Measurements from ENCODE around the gene ARID1B. TPM values are rescaled to one million over a fixed set of nuclear protein-coding genes. Genes with fewer than 3 reads are reported as not detected.

The ARID1B gene
- total RNA-seq, 4 donors from 2014 or later: 87.1 to 194 (median 115) TPM

DNA sequence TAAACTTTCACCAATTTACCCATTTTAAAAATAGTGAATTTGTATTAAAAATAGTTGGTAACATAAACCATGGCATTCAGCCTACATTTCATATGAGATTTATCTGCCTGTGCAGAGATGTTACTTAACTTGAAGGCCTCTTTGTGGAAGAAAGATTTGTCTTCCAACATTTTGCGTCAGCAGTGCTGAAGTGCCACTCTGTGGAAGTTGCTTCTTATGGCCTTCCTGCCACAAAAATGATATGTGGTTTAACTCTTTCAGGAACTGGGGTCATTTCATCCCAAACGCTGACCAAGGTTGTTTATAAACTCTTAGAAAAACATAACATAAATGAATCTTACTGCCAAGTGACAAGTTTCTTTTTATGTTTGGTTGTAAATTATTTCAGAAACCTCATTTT, 246.8 kb downstream of the ARID1B start:
- Histone ChIP-seq H3K27me3 (no peaks in the 10 kb centered on the region), H3K4me1 (peaks cover 7 to 38% (median 18%) of the 10 kb centered on the region in 4 donors), H3K4me3 (no peak overlapping the region), H3K27ac (peak overlapping the region in 3 of 4 donors; percentile 30 to 100 (median 98)), H3K36me3 (no peaks in the 10 kb centered on the region), H3K9me3 (no peaks in the 10 kb centered on the region)
- TF ChIP-seq, protein P1, sequence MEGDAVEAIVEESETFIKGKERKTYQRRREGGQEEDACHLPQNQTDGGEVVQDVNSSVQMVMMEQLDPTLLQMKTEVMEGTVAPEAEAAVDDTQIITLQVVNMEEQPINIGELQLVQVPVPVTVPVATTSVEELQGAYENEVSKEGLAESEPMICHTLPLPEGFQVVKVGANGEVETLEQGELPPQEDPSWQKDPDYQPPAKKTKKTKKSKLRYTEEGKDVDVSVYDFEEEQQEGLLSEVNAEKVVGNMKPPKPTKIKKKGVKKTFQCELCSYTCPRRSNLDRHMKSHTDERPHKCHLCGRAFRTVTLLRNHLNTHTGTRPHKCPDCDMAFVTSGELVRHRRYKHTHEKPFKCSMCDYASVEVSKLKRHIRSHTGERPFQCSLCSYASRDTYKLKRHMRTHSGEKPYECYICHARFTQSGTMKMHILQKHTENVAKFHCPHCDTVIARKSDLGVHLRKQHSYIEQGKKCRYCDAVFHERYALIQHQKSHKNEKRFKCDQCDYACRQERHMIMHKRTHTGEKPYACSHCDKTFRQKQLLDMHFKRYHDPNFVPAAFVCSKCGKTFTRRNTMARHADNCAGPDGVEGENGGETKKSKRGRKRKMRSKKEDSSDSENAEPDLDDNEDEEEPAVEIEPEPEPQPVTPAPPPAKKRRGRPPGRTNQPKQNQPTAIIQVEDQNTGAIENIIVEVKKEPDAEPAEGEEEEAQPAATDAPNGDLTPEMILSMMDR (IDR thresholded peaks at IDR 0.05): no peak
- no peak for TF ChIP-seq EP300 (IDR thresholded peaks at IDR 0.05; ENCODE audit: low read depth)
- peak in 2 of 3 donors; percentile 10 to 36 for TF ChIP-seq POLR2AphosphoS5 (IDR thresholded peaks at IDR 0.05)
- intact Hi-C loops (cut with DNase I; ENCODE audit: low total_unique reads): loop anchor here (5.0 to 10.0 kb wide), 2 partner anchors 247 to 339 kb away; partner anchors contain the start of gene ARID1B
- in situ Hi-C loops (cut with MboI; ENCODE audit: low pct_ligation_motif_present in 1 of 4, low pct_unique_long_range_greater_than_20kb in 1 of 4, low sequenced_read_pairs in 3 of 4): loop anchor here in 2 of 4 donors (10.0 to 25.0 kb wide), 2 partner anchors 239 to 337 kb away; no protein-coding TSS in a partner anchor
- 40 to 48% methylated on average over 2 of the region's 2 CpGs for WGBS, 2 donors (ENCODE audit: low coverage in 1 of 2)
- DNase-seq: no peak

DNA sequence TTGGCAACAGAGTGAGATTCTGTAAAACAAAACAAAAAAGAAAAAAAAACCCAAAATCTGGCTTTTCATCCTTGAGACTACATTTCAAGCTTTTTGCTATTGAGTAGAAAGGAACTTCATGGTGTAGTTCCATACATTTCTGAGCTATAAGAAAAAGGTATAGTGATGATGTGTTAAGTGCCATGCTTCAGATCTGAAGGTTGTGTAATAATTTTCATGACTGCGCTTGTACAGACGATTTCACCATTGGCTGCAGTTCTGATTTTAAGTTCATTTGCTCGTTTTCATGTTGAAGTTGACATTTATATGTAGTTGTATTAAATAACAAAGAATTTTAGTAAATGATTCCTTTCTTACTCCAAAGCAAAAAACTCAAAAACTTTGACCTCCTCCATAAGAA, 247.6 kb downstream of the ARID1B start:
- intact Hi-C loops (cut with DNase I; ENCODE audit: low total_unique reads) (loop anchor here (5.0 to 10.0 kb wide), 2 partner anchors 247 to 340 kb away; partner anchors contain the start of gene ARID1B), in situ Hi-C loops (cut with MboI; ENCODE audit: low pct_ligation_motif_present in 1 of 4, low pct_unique_long_range_greater_than_20kb in 1 of 4, low sequenced_read_pairs in 3 of 4) (loop anchor here in 2 of 4 donors (10.0 to 25.0 kb wide), 4 partner anchors 163 to 462 kb away; no protein-coding TSS in a partner anchor)
- H3K27ac ChIP-seq: peak overlapping the region in 2 of 4 donors; percentile 2 to 30
- no peaks in the 10 kb centered on the region for H3K27me3 ChIP-seq
- H3K9me3 ChIP-seq: no peaks in the 10 kb centered on the region
- no peak overlapping the region for H3K4me3 ChIP-seq
- peaks cover 7 to 35% (median 17%) of the 10 kb centered on the region in 4 donors for H3K4me1 ChIP-seq
- TF ChIP-seq POLR2A (IDR thresholded peaks at IDR 0.05) (no peak), EP300 (IDR thresholded peaks at IDR 0.05; ENCODE audit: low read depth) (no peak), POLR2AphosphoS5 (IDR thresholded peaks at IDR 0.05) (no peak)
- TF ChIP-seq, protein P1 (IDR thresholded peaks at IDR 0.05): no peak
- 86 to 88% methylated on average over 3 of the region's 3 CpGs for WGBS, 2 donors (ENCODE audit: low coverage in 1 of 2)
- no peaks in the 10 kb centered on the region for H3K36me3 ChIP-seq
- no peak for DNase-seq

DNA sequence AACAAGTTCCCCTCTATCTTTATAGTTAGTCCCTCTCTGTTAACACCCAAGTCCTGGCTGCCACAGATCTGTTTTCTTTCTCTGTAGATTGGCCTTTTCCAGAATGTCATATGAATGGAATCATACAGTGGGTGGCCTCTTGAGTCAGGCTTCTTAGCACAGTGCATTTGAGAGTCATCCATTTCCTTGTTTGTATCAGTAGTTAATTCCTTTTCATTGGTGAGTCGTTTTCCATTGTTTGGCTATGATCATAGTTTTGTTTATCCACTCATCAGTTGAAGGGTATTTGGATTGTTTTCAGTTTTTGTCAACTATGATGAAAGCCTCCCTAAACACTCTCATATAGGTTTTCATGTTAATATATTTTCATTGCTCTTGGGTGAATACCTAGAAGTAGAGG, 248.3 kb downstream of the ARID1B start:
- intact Hi-C loops (cut with DNase I; ENCODE audit: low total_unique reads) (loop anchor here (10.0 kb wide), 1 partner anchor 341 kb away; no protein-coding TSS in a partner anchor), in situ Hi-C loops (cut with MboI; ENCODE audit: low pct_ligation_motif_present in 1 of 4, low pct_unique_long_range_greater_than_20kb in 1 of 4, low sequenced_read_pairs in 3 of 4) (loop anchor here in 2 of 4 donors (10.0 to 25.0 kb wide), 3 partner anchors 162 to 463 kb away; no protein-coding TSS in a partner anchor)
- H3K27ac ChIP-seq: no peak overlapping the region

DNA sequence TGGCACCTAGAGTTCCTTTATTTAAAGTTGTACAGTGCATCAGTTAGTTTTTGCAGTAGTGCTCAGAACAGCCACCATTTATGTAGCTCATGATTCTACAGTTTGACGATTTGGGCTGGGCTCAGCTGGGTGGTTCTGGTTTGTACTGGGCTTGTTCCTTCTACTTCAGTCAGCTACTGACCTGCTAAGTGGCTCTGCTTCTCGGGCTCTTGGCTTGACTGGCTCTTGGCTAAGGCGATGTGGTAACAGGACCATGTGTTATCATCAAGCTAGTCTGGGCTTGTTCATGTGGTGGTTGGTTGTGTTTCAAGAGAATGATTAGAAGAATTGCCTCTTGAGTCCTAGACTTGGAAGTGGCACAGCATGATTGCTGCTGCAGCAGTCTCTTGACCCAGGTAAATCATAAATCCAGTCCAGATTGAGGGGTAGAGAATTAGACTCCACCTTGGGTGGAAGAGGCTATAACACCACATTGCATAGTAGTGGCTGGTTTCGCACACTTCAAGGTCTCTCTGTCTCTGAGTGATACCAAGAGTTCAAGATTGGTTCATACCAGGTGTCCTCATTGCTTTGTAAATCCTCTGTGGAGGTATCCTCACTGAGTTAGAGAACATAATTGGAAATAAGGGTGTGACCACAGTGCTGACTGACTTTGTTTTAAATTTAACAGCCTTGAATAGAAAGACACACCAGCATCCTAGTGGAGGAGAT, 253.0 kb downstream of the ARID1B start:
- Histone ChIP-seq H3K27ac (no peak overlapping the region), H3K9me3 (no peaks in the 10 kb centered on the region), H3K4me3 (no peak overlapping the region), H3K36me3 (no peaks in the 10 kb centered on the region), H3K27me3 (no peaks in the 10 kb centered on the region), H3K4me1 (peaks cover 4 to 23% (median 15%) of the 10 kb centered on the region in 4 donors)
- in situ Hi-C loops (cut with MboI; ENCODE audit: low pct_ligation_motif_present in 1 of 4, low pct_unique_long_range_greater_than_20kb in 1 of 4, low sequenced_read_pairs in 3 of 4): loop anchor here in 3 of 4 donors (10.0 to 25.0 kb wide), 4 partner anchors 157 to 468 kb away; no protein-coding TSS in a partner anchor
- TF ChIP-seq POLR2AphosphoS5 (IDR thresholded peaks at IDR 0.05) (no peak), POLR2A (IDR thresholded peaks at IDR 0.05) (no peak), EP300 (IDR thresholded peaks at IDR 0.05; ENCODE audit: low read depth) (no peak)
- TF ChIP-seq, protein P1 (IDR thresholded peaks at IDR 0.05): no peak
- WGBS, 2 donors (ENCODE audit: low coverage in 1 of 2): 88 to 97% methylated on average over 1 to 4 of the region's 4 CpGs
- intact Hi-C loops (cut with DNase I; ENCODE audit: low total_unique reads): loop anchor here (5.0 to 10.0 kb wide), 2 partner anchors 247 to 345 kb away; no protein-coding TSS in a partner anchor
- no peak for DNase-seq

More for the DNA sequence above, 248.3 kb downstream of the ARID1B start:
- H3K36me3 ChIP-seq: no peaks in the 10 kb centered on the region
- peaks cover 7 to 28% (median 14%) of the 10 kb centered on the region in 4 donors for H3K4me1 ChIP-seq
- H3K4me3 ChIP-seq: no peak overlapping the region
- WGBS, 2 donors (ENCODE audit: low coverage in 1 of 2): 68 to 86% methylated on average over 1 of the region's 1 CpG
- no peak for DNase-seq
- no peak for TF ChIP-seq POLR2A (IDR thresholded peaks at IDR 0.05)
- TF ChIP-seq, protein P1 (IDR thresholded peaks at IDR 0.05): no peak
- no peak for TF ChIP-seq EP300 (IDR thresholded peaks at IDR 0.05; ENCODE audit: low read depth)
- no peak for TF ChIP-seq POLR2AphosphoS5 (IDR thresholded peaks at IDR 0.05)
- no peaks in the 10 kb centered on the region for H3K9me3 ChIP-seq
- H3K27me3 ChIP-seq: no peaks in the 10 kb centered on the region

All from transverse colon (tissue), 4 donors.